Psoas muscle (tissue), 8 donors: Measurements from ENCODE around the gene KLRC1. TPM values are rescaled to one million over a fixed set of nuclear protein-coding genes. Genes with fewer than 3 reads are reported as not detected.
"Not testable (repeated sequence)": the region's sequence is repeated elsewhere in the genome, so short reads cannot be mapped to it uniquely, and the experiment has no call there.

Source experiments
- ATAC-seq, 4 donors: fragments of 200-7000 bp; cut with Tn5 transposase; one replicate each; pipeline ENCODE4 v1.9.1; 2020; ENCODE audit warnings: moderate library complexity in 3 of 4, mild to moderate bottlenecking in 2 of 4
- DNase-seq, 2 donors: peaks; one replicate each; pipeline ENCODE4 v3.0.0-alpha.2; 2020
- H3K27ac ChIP-seq: fragments of 200-600 bp; one replicate; pipeline ENCODE4 v1.8.0; 2022
- H3K27me3 ChIP-seq, 3 donors: fragments of 200-600 bp in 1 of 3; one replicate each; pipeline versions ENCODE4 v1.6.1 to v1.8.0; 2013 to 2022; ENCODE audit warnings: low read length in 2 of 3, mild to moderate bottlenecking in 2 of 3, moderate library complexity in 1 of 3; ENCODE audit not compliant: insufficient read depth in 3 of 3
- H3K36me3 ChIP-seq, 2 donors: fragments of 200-600 bp in 1 of 2; one replicate each; pipeline versions ENCODE4 v1.6.1 to v1.8.0; 2013 to 2022; ENCODE audit warnings: low read depth in 1 of 2, mild to moderate bottlenecking in 1 of 2, moderate library complexity in 1 of 2; ENCODE audit not compliant: insufficient read depth in 1 of 2
- H3K4me1 ChIP-seq: fragments of 200-600 bp; one replicate; pipeline ENCODE4 v1.8.0; 2022
- H3K4me3 ChIP-seq: fragments of 200-600 bp; one replicate; pipeline ENCODE4 v1.8.0; 2022; ENCODE audit warnings: mild to moderate bottlenecking
- H3K9me3 ChIP-seq: fragments of 200-600 bp; one replicate; pipeline ENCODE4 v1.8.0; 2022
- CTCF ChIP-seq: fragments of 200-600 bp; IDR thresholded peaks from one replicate; pipeline ENCODE4 v1.8.0; 2022; ENCODE audit warnings: antibody characterized with exemption
- WGBS, 3 donors: extraction: QIAGEN DNeasy Blood & Tissue Kit; methylation state at CpG; one replicate each; pipeline versions ENCODE4 v1.1.6 to v1.1.7; 2013; 5-methylcytosine and 5-hydroxymethylcytosine counted together
- intact Hi-C, 2 donors: fragments of 100-400 bp; cut with DNase I; formaldehyde crosslinking; loops; one replicate each; pipeline versions ENCODE4 v1.11.0 to v1.14.2; 2022
- long read RNA-seq, 2 donors: library from polyadenylated mRNA; unstranded; transcript quantifications; one replicate each; pipeline ENCODE4 v2.0.0, GENCODE V29; 2021
- polyA plus RNA-seq, 3 donors: library from polyadenylated mRNA; stranded (reverse); fragments of 200-250 nt; gene quantifications; one replicate each; pipeline ENCODE4 v1.2.3, GENCODE V29; 2013
- total RNA-seq, 4 donors: library from RNA; stranded (reverse); fragmentation: NEBNext Ultra II Directional in 2 of 4; extraction: Animal tissue kit (Norgen Biotek cat#: 25700) in 2 of 4; gene quantifications; one replicate each; pipeline versions ENCODE4 v1.2.1 to v1.2.4, GENCODE V29; 2021 to 2023
- donor health status: healthy with polysubstance abuse.
- donor health status: DM: no; HTN: no; CAD: no; lungs with moderate emphysema.
- donor health status: Bipolar disorder and iron deficiency.
- donor health status: healthy.
- donor health status: DM: yes; HTN: yes; CAD: no.
- donor health status: DM: no; HTN: no; CAD: no.
- donor health status: DM: no; HTN: no; CAD: no.
- donor health status: DM: yes; HTN: yes; CAD: no.

The KLRC1 gene
- under 1 TPM in 1 of 4 donors, not detected in 3; 0.40 TPM for total RNA-seq
- under 1 TPM; 0.05 to 0.14 (median 0.06) TPM for polyA plus RNA-seq
- long read RNA-seq, donor 1 = 0 reads
- long read RNA-seq, donor 2 = 0 reads

GRCh38 chr12:10453156-10453555 lies at the start of gene KLRC1:
Gene KLRC1, minus strand, starts transcription at chr12:10453377. Its CDS starts 2,221 bp downstream, at chr12:10451156.
- Histone ChIP-seq H3K4me1 (no peaks in the 10 kb centered on the region), H3K36me3 (no peaks in the 10 kb centered on the region), H3K9me3 (peaks cover 15% of the 10 kb centered on the region), H3K27me3 (no peaks in the 10 kb centered on the region), H3K4me3 (no peak within 1 kb of the TSS), H3K27ac (no peak within 1 kb of the TSS)
- no peak for ATAC-seq
- intact Hi-C loops = no loop called here
- no peak for TF ChIP-seq CTCF
- WGBS, 3 donors = 60 to 73% (median 61%) methylated on average over 2 of the region's 2 CpGs
- no peak for DNase-seq

GRCh38 chr12:10501030-10501429 lies 47.9 kb upstream of the KLRC1 start:
- ATAC-seq (no peak), DNase-seq (no peak)
- peaks cover 4% of the 10 kb centered on the region for H3K9me3 ChIP-seq
- no peak overlapping the region for H3K4me3 ChIP-seq
- no peak overlapping the region for H3K27ac ChIP-seq
- H3K4me1 ChIP-seq = no peaks in the 10 kb centered on the region
- intact Hi-C loops = no loop called here
- TF ChIP-seq CTCF = peak; percentile 21
- no peaks in the 10 kb centered on the region for H3K27me3 ChIP-seq
- WGBS, 3 donors = 51 to 67% (median 52%) methylated on average over 3 of the region's 3 CpGs
- H3K36me3 ChIP-seq = no peaks in the 10 kb centered on the region

- Histone ChIP-seq H3K27ac (no peak overlapping the region), H3K4me1 (no peaks in the 10 kb centered on the region), H3K36me3 (no peaks in the 10 kb centered on the region), H3K27me3 (no peaks in the 10 kb centered on the region), H3K9me3 (peaks cover 4% of the 10 kb centered on the region), H3K4me3 (no peak overlapping the region)
- TF ChIP-seq CTCF = no peak
- no peak for ATAC-seq
- intact Hi-C loops = no loop called here
- WGBS, 3 donors = 11 to 29% (median 20%) methylated on average over 1 of the region's 1 CpG
- no peak for DNase-seq
Observed at GRCh38 chr12:10498042-10498441, 44.9 kb upstream of the KLRC1 start.

- DNase-seq (no peak), ATAC-seq (no peak)
- Histone ChIP-seq H3K4me1 (no peaks in the 10 kb centered on the region), H3K36me3 (no peaks in the 10 kb centered on the region), H3K4me3 (no peak overlapping the region), H3K27me3 (no peaks in the 10 kb centered on the region), H3K27ac (no peak overlapping the region), H3K9me3 (peaks cover 4% of the 10 kb centered on the region)
- WGBS, 3 donors = 36 to 45% (median 45%) methylated on average over 2 of the region's 2 CpGs
- TF ChIP-seq CTCF = no peak
- intact Hi-C loops = no loop called here
Observed at GRCh38 chr12:10497602-10498001, 44.4 kb upstream of the KLRC1 start.

- 76 to 81% (median 79%) methylated on average over 4 of the region's 4 CpGs for WGBS, 3 donors
- ATAC-seq (no peak), DNase-seq (no peak)
- TF ChIP-seq CTCF = no peak
- no peak overlapping the region for H3K27ac ChIP-seq
- no peaks in the 10 kb centered on the region for H3K9me3 ChIP-seq
- no peaks in the 10 kb centered on the region for H3K27me3 ChIP-seq
- intact Hi-C loops = no loop called here
- no peaks in the 10 kb centered on the region for H3K36me3 ChIP-seq
- H3K4me1 ChIP-seq = no peaks in the 10 kb centered on the region
- no peak overlapping the region for H3K4me3 ChIP-seq
Observed at GRCh38 chr12:10491766-10492165, 38.6 kb upstream of the KLRC1 start.

- H3K4me3 ChIP-seq, DNase-seq, ATAC-seq, H3K9me3 ChIP-seq, H3K36me3 ChIP-seq, H3K27ac ChIP-seq, H3K27me3 ChIP-seq, H3K4me1 ChIP-seq, intact Hi-C loops: not testable (repeated sequence)
- WGBS, 3 donors = 83 to 96% (median 88%) methylated on average over 2 of the region's 2 CpGs
Observed at GRCh38 chr12:10487328-10487727, 34.2 kb upstream of the KLRC1 start.

GRCh38 chr12:10481901-10482300 lies 28.7 kb upstream of the KLRC1 start:
- H3K36me3 ChIP-seq, intact Hi-C loops, H3K4me3 ChIP-seq, H3K4me1 ChIP-seq, H3K27me3 ChIP-seq, H3K9me3 ChIP-seq, ATAC-seq, H3K27ac ChIP-seq, DNase-seq: not testable (repeated sequence)
- WGBS, 3 donors = 66 to 74% (median 69%) methylated on average over 2 of the region's 2 CpGs
